Dendritic cell treated with granulocyte-macrophage colony-stimulating factor and Interleukin-4, amounts not matched to agents 40 ng/mL and 50 ng/mL, for 4 days (primary cell): Measurements from ENCODE around the gene FBXO31.

Experiments
- H3K27ac Mint-ChIP-seq: one replicate; pipeline ENCODE4 v1.8.0; 2022; ENCODE audit warnings: mild to moderate bottlenecking, mixed read lengths
- H3K27me3 Mint-ChIP-seq: one replicate; pipeline ENCODE4 v1.8.0; 2022; ENCODE audit warnings: mild to moderate bottlenecking, mixed read lengths
- H3K36me3 Mint-ChIP-seq: one replicate; pipeline ENCODE4 v1.8.0; 2022; ENCODE audit warnings: low read depth, mixed read lengths
- H3K4me1 Mint-ChIP-seq: one replicate; pipeline ENCODE4 v1.8.0; 2022; ENCODE audit warnings: low read depth, mixed read lengths
- H3K4me3 Mint-ChIP-seq: one replicate; pipeline ENCODE4 v1.8.0; 2022; ENCODE audit warnings: mild to moderate bottlenecking, moderate library complexity, mixed read lengths
- H3K9me3 Mint-ChIP-seq: one replicate; pipeline ENCODE4 v1.8.0; 2022; ENCODE audit warnings: mixed read lengths
- intact Hi-C: fragments of 100-400 bp; cut with micrococcal nuclease; formaldehyde crosslinking; loops from one replicate; pipeline ENCODE4 v1.15.0; 2022

Gene FBXO31

GRCh38 chr16:87416826-87417527, 33.4 kb upstream of the FBXO31 start:
- no peak overlapping the region for H3K27ac Mint-ChIP-seq
- no peak overlapping the region for H3K4me3 Mint-ChIP-seq
- H3K36me3 Mint-ChIP-seq, result peaks cover 93% of the 10 kb centered on the region
- intact Hi-C loops, result no loop called here
- H3K9me3 Mint-ChIP-seq, result no peaks in the 10 kb centered on the region
- no peaks in the 10 kb centered on the region for H3K4me1 Mint-ChIP-seq
- H3K27me3 Mint-ChIP-seq, result no peaks in the 10 kb centered on the region

- intact Hi-C loops, result no loop called here
- H3K4me1 Mint-ChIP-seq, result no peaks in the 10 kb centered on the region
- H3K27ac Mint-ChIP-seq, result no peak overlapping the region
- no peaks in the 10 kb centered on the region for H3K9me3 Mint-ChIP-seq
- H3K4me3 Mint-ChIP-seq, result no peak overlapping the region
- H3K36me3 Mint-ChIP-seq, result peaks cover 93% of the 10 kb centered on the region
- no peaks in the 10 kb centered on the region for H3K27me3 Mint-ChIP-seq
These were observed 31.9 kb upstream of the FBXO31 start for GRCh38 chr16:87415441-87415840.

GRCh38 chr16:87414251-87414680, 30.7 kb upstream of the FBXO31 start:
- no peak overlapping the region for H3K4me3 Mint-ChIP-seq
- H3K27me3 Mint-ChIP-seq, result no peaks in the 10 kb centered on the region
- H3K27ac Mint-ChIP-seq, result no peak overlapping the region
- H3K36me3 Mint-ChIP-seq, result peaks cover 93% of the 10 kb centered on the region
- H3K9me3 Mint-ChIP-seq, result no peaks in the 10 kb centered on the region
- intact Hi-C loops, result no loop called here
- no peaks in the 10 kb centered on the region for H3K4me1 Mint-ChIP-seq

GRCh38 chr16:87412996-87413421, 29.4 kb upstream of the FBXO31 start:
- Mint-ChIP-seq H3K27ac (no peak overlapping the region), H3K9me3 (no peaks in the 10 kb centered on the region), H3K36me3 (peaks cover 93% of the 10 kb centered on the region), H3K27me3 (no peaks in the 10 kb centered on the region), H3K4me1 (no peaks in the 10 kb centered on the region), H3K4me3 (no peak overlapping the region)
- intact Hi-C loops, result no loop called here

- Mint-ChIP-seq H3K27me3 (no peaks in the 10 kb centered on the region), H3K4me1 (peaks cover 5% of the 10 kb centered on the region), H3K4me3 (no peak overlapping the region), H3K36me3 (peaks cover 93% of the 10 kb centered on the region), H3K9me3 (no peaks in the 10 kb centered on the region), H3K27ac (no peak overlapping the region)
- intact Hi-C loops, result no loop called here
These were observed 28.9 kb upstream of the FBXO31 start for GRCh38 chr16:87412371-87412995.

GRCh38 chr16:87411375-87412271, 28.0 kb upstream of the FBXO31 start:
- H3K9me3 Mint-ChIP-seq, result no peaks in the 10 kb centered on the region
- no peak overlapping the region for H3K4me3 Mint-ChIP-seq
- H3K27ac Mint-ChIP-seq, result no peak overlapping the region
- intact Hi-C loops, result no loop called here
- peaks cover 93% of the 10 kb centered on the region for H3K36me3 Mint-ChIP-seq
- no peaks in the 10 kb centered on the region for H3K27me3 Mint-ChIP-seq
- peaks cover 11% of the 10 kb centered on the region for H3K4me1 Mint-ChIP-seq

- peaks cover 96% of the 10 kb centered on the region for H3K36me3 Mint-ChIP-seq
- no peak overlapping the region for H3K4me3 Mint-ChIP-seq
- H3K27ac Mint-ChIP-seq, result no peak overlapping the region
- no peaks in the 10 kb centered on the region for H3K9me3 Mint-ChIP-seq
- intact Hi-C loops, result no loop called here
- no peaks in the 10 kb centered on the region for H3K27me3 Mint-ChIP-seq
- H3K4me1 Mint-ChIP-seq, result peaks cover 13% of the 10 kb centered on the region
These were observed 27.4 kb upstream of the FBXO31 start for GRCh38 chr16:87410968-87411367.

- peaks cover 13% of the 10 kb centered on the region for H3K4me1 Mint-ChIP-seq
- H3K27me3 Mint-ChIP-seq, result no peaks in the 10 kb centered on the region
- intact Hi-C loops, result no loop called here
- no peak overlapping the region for H3K27ac Mint-ChIP-seq
- peaks cover 96% of the 10 kb centered on the region for H3K36me3 Mint-ChIP-seq
- H3K4me3 Mint-ChIP-seq, result no peak overlapping the region
- H3K9me3 Mint-ChIP-seq, result no peaks in the 10 kb centered on the region
These were observed 27.0 kb upstream of the FBXO31 start for GRCh38 chr16:87410530-87410929.

- Mint-ChIP-seq H3K9me3 (no peaks in the 10 kb centered on the region), H3K27ac (no peak overlapping the region), H3K4me3 (no peak overlapping the region), H3K36me3 (peaks cover 96% of the 10 kb centered on the region), H3K4me1 (peaks cover 13% of the 10 kb centered on the region), H3K27me3 (no peaks in the 10 kb centered on the region)
- intact Hi-C loops, result no loop called here
These were observed 26.2 kb upstream of the FBXO31 start for GRCh38 chr16:87409781-87410180.

GRCh38 chr16:87409153-87409552, 25.6 kb upstream of the FBXO31 start:
- Mint-ChIP-seq H3K9me3 (no peaks in the 10 kb centered on the region), H3K27me3 (no peaks in the 10 kb centered on the region), H3K4me1 (peaks cover 13% of the 10 kb centered on the region), H3K27ac (no peak overlapping the region), H3K4me3 (no peak overlapping the region), H3K36me3 (peaks cover 96% of the 10 kb centered on the region)
- intact Hi-C loops, result no loop called here

GRCh38 chr16:87407511-87408112, 24.0 kb upstream of the FBXO31 start:
- H3K9me3 Mint-ChIP-seq, result no peaks in the 10 kb centered on the region
- no peaks in the 10 kb centered on the region for H3K27me3 Mint-ChIP-seq
- H3K4me3 Mint-ChIP-seq, result no peak overlapping the region
- peaks cover 13% of the 10 kb centered on the region for H3K4me1 Mint-ChIP-seq
- intact Hi-C loops, result no loop called here
- peaks cover 96% of the 10 kb centered on the region for H3K36me3 Mint-ChIP-seq
- H3K27ac Mint-ChIP-seq, result no peak overlapping the region

- intact Hi-C loops, result no loop called here
- Mint-ChIP-seq H3K36me3 (peaks cover 95% of the 10 kb centered on the region), H3K4me3 (no peak overlapping the region), H3K27ac (no peak overlapping the region), H3K4me1 (peaks cover 13% of the 10 kb centered on the region), H3K27me3 (no peaks in the 10 kb centered on the region), H3K9me3 (no peaks in the 10 kb centered on the region)
These were observed 23.0 kb upstream of the FBXO31 start for GRCh38 chr16:87406495-87407088.

GRCh38 chr16:87404764-87405625, 21.4 kb upstream of the FBXO31 start:
- intact Hi-C loops, result no loop called here
- H3K9me3 Mint-ChIP-seq, result no peaks in the 10 kb centered on the region
- peaks cover 13% of the 10 kb centered on the region for H3K4me1 Mint-ChIP-seq
- no peaks in the 10 kb centered on the region for H3K27me3 Mint-ChIP-seq
- H3K27ac Mint-ChIP-seq, result no peak overlapping the region
- no peak overlapping the region for H3K4me3 Mint-ChIP-seq
- H3K36me3 Mint-ChIP-seq, result peaks cover 95% of the 10 kb centered on the region
